Loucy (cell line): ENCODE results near the gene CPA5.

Experiments
- CTCF ChIP-seq: fragments of 200-600 bp; sonication (generic); conservative IDR thresholded peaks from 2 replicates; pipeline ENCODE4 v1.5.1; 2014; ENCODE audit warnings: mild to moderate bottlenecking, antibody characterized with exemption, low read length
- EZH2phosphoT487 ChIP-seq: fragments of 200-600 bp; IDR thresholded peaks from 2 replicates; pipeline ENCODE4 v1.6.1; 2018; ENCODE audit warnings: antibody characterized with exemption, mild to moderate bottlenecking, moderate library complexity, borderline replicate concordance

- no peak for TF ChIP-seq EZH2phosphoT487
- TF ChIP-seq CTCF = no peak
These were observed 30.3 kb upstream of the CPA5 start for GRCh38 chr7:130314305-130314704.
